Activated CD8-positive, alpha-beta memory T cell treated with anti-CD3 and anti-CD28 coated beads, Interleukin-2, amount 50 U/mL, for 24 hours (primary cell): ENCODE results near the gene HIP1.
"Not testable (repeated sequence)": the region's sequence is repeated elsewhere in the genome, so short reads cannot be mapped to it uniquely, and the experiment has no call there.

Experiments used
- DNase-seq: peaks from one replicate; pipeline ENCODE4 v3.0.0-alpha.2; 2020; ENCODE audit errors: extremely low read depth

Gene HIP1

GRCh38 chr7:75521727-75522126 is 217.0 kb downstream of the HIP1 start:
- not testable (repeated sequence) for DNase-seq

- not testable (repeated sequence) for DNase-seq
Measured at GRCh38 chr7:75518842-75519241, 219.9 kb downstream of the HIP1 start.

GRCh38 chr7:75509033-75509432 is 229.7 kb downstream of the HIP1 start:
- not testable (repeated sequence) for DNase-seq

- DNase-seq: not testable (repeated sequence)
Measured at GRCh38 chr7:75492020-75492419, 246.7 kb downstream of the HIP1 start, which contains the start of gene SPDYE5. SPDYE5 (plus strand) TSS chr7:75492320; CDS start chr7:75494048, 1,728 bp downstream.

- DNase-seq: peak; percentile 78
Measured at GRCh38 chr7:75485979-75486643, 252.6 kb downstream of the HIP1 start, which contains the start of gene POM121C. POM121C (minus strand) TSS chr7:75486299; CDS start chr7:75441496, 44,803 bp downstream.

GRCh38 chr7:75485355-75485978 is 253.3 kb downstream of the HIP1 start:
- not testable (repeated sequence) for DNase-seq
